ENCODE data around the gene PTH2.

- TF ChIP-seq CTCF (conservative IDR thresholded peaks at IDR 0.05 in 1 of 2, IDR thresholded peaks at IDR 0.05 in 1 of 2; ENCODE audit: low read depth in 1 of 2, low read length in 2 of 2): no peak
- TF ChIP-seq EZH2 (IDR thresholded peaks at IDR 0.05; ENCODE audit: low read length, missing control alignments): no peak
These were observed 24.5 kb upstream of the PTH2 start for GRCh38 chr19:49447485-49448431.
